HG03280 (cell line): ENCODE measurements around the gene PPP1R13B.

Experiments used
- ATAC-seq: cut with Tn5 transposase; IDR thresholded peaks from one replicate; pipeline ENCODE4 v1.9.1; 2021; ENCODE audit warnings: mild to moderate bottlenecking, moderate library complexity; ENCODE audit not compliant: unreplicated experiment

The PPP1R13B gene

GRCh38 chr14:103715052-103716000, 132.0 kb downstream of the PPP1R13B start, which contains the start of the genes XRCC3 and ZFYVE21:
XRCC3 (minus strand) TSS chr14:103715451; CDS start chr14:103711087, 4,364 bp downstream.
ZFYVE21 (plus strand) TSS chr14:103715810; CDS start chr14:103715842, 32 bp downstream.
- ATAC-seq: peak; percentile 93

- ATAC-seq: no peak
Observed at GRCh38 chr14:103714063-103714724, 133.2 kb downstream of the PPP1R13B start.

- no peak for ATAC-seq
Observed at GRCh38 chr14:103713304-103714062, 133.9 kb downstream of the PPP1R13B start.

- no peak for ATAC-seq
Observed at GRCh38 chr14:103712633-103713247, 134.6 kb downstream of the PPP1R13B start.

- no peak for ATAC-seq
Observed at GRCh38 chr14:103711516-103712431, 135.6 kb downstream of the PPP1R13B start.

- no peak for ATAC-seq
Observed at GRCh38 chr14:103710771-103711377, 136.5 kb downstream of the PPP1R13B start.

GRCh38 chr14:103709814-103710213, 137.6 kb downstream of the PPP1R13B start:
- no peak for ATAC-seq

- no peak for ATAC-seq
Observed at GRCh38 chr14:103708750-103709187, 138.6 kb downstream of the PPP1R13B start.

- ATAC-seq: no peak
Observed at GRCh38 chr14:103707329-103708263, 139.8 kb downstream of the PPP1R13B start.

- no peak for ATAC-seq
Observed at GRCh38 chr14:103706551-103707328, 140.6 kb downstream of the PPP1R13B start.

- no peak for ATAC-seq
Observed at GRCh38 chr14:103705504-103706284, 141.7 kb downstream of the PPP1R13B start.

GRCh38 chr14:103705118-103705503, 142.3 kb downstream of the PPP1R13B start:
- ATAC-seq: no peak

- no peak for ATAC-seq
Observed at GRCh38 chr14:103704708-103705107, 142.7 kb downstream of the PPP1R13B start.

- no peak for ATAC-seq
Observed at GRCh38 chr14:103703433-103704385, 143.7 kb downstream of the PPP1R13B start.
